OCI-LY1 (cell line): ENCODE data around the gene USP34.

Source experiments
- H2AFZ ChIP-seq: fragments of 200-600 bp; sonication (generic), shearing (Covaris generic); 2 replicates; pipeline ENCODE4 v1.6.0; 2014; ENCODE audit warnings: antibody characterized with exemption, mild to moderate bottlenecking, low read length
- H3F3A ChIP-seq: fragments of 200-600 bp; sonication (generic), shearing (Covaris generic); 2 replicates; pipeline ENCODE4 v1.6.0; 2014; ENCODE audit warnings: mild to moderate bottlenecking, antibody characterized with exemption, low read length, moderate library complexity; ENCODE audit not compliant: insufficient read depth
- H3K27ac ChIP-seq: fragments of 200-600 bp; sonication (generic); 2 replicates; pipeline ENCODE4 v1.5.1; 2014; ENCODE audit warnings: low read length, mixed run types, mild to moderate bottlenecking, low read depth; ENCODE audit not compliant: poor library complexity, severe bottlenecking
- H3K27me3 ChIP-seq: fragments of 200-600 bp; sonication (generic); 2 replicates; pipeline ENCODE4 v1.6.0; 2014; ENCODE audit warnings: antibody characterized with exemption, mild to moderate bottlenecking, low read length, moderate library complexity; ENCODE audit not compliant: insufficient read depth
- H3K36me3 ChIP-seq: fragments of 200-600 bp; sonication (generic); 2 replicates; pipeline ENCODE4 v1.6.1; 2014; ENCODE audit warnings: mild to moderate bottlenecking, antibody characterized with exemption, low read length, moderate library complexity, mixed read lengths; ENCODE audit not compliant: insufficient read depth
- H3K4me1 ChIP-seq: fragments of 200-600 bp; sonication (generic); 2 replicates; pipeline ENCODE4 v1.5.1; 2014; ENCODE audit warnings: mild to moderate bottlenecking, low read length, moderate library complexity; ENCODE audit not compliant: insufficient read depth, severe bottlenecking
- H3K4me2 ChIP-seq: fragments of 200-600 bp; sonication (generic), shearing (Covaris generic); 2 replicates; pipeline ENCODE4 v1.6.1; 2014; ENCODE audit warnings: low read length
- H3K4me3 ChIP-seq: fragments of 200-600 bp; sonication (generic); 2 replicates; pipeline ENCODE4 v1.5.1; 2014; ENCODE audit warnings: low read length, low read depth, mild to moderate bottlenecking, mixed read lengths; ENCODE audit not compliant: poor library complexity, severe bottlenecking
- H3K79me2 ChIP-seq: fragments of 200-600 bp; shearing (Covaris generic); 2 replicates; pipeline ENCODE4 v1.6.1; 2016; ENCODE audit warnings: mixed run types, low read length, mixed read lengths; ENCODE audit not compliant: insufficient read depth
- H3K9ac ChIP-seq: fragments of 200-600 bp; sonication (generic), shearing (Covaris generic); 2 replicates; pipeline ENCODE4 v1.6.1; 2014; ENCODE audit warnings: mild to moderate bottlenecking, low read length, mixed read lengths
- H3K9me2 ChIP-seq: fragments of 200-600 bp; sonication (generic), shearing (Covaris generic); 2 replicates; pipeline ENCODE4 v1.6.1; 2014; ENCODE audit warnings: low read depth, mild to moderate bottlenecking, low read length, mixed read lengths
- H3K9me3 ChIP-seq: fragments of 200-600 bp; shearing (Covaris generic); 2 replicates; pipeline ENCODE4 v1.6.1; 2014; ENCODE audit warnings: low read length, mixed read lengths
- H4K20me1 ChIP-seq: fragments of 200-600 bp; sonication (generic), shearing (Covaris generic); 2 replicates; pipeline ENCODE4 v1.6.0; 2016; ENCODE audit warnings: mild to moderate bottlenecking, low read length; ENCODE audit not compliant: insufficient read depth
- EZH2 ChIP-seq: fragments of 200-600 bp; sonication (generic), shearing (Covaris generic); IDR thresholded peaks from 2 replicates; pipeline ENCODE4 v1.8.0; 2017; ENCODE audit warnings: borderline replicate concordance, mixed run types, mild to moderate bottlenecking, antibody characterized with exemption, low read length, moderate library complexity, mixed read lengths
- TF ChIP-seq, protein P1 (sequence below): fragments of 200-600 bp; sonication (generic), shearing (Covaris generic); IDR thresholded peaks from 2 replicates; pipeline ENCODE4 v1.5.1; 2017; ENCODE audit warnings: mild to moderate bottlenecking, antibody characterized with exemption, low read length, moderate library complexity, mixed read lengths

The USP34 gene

DNA sequence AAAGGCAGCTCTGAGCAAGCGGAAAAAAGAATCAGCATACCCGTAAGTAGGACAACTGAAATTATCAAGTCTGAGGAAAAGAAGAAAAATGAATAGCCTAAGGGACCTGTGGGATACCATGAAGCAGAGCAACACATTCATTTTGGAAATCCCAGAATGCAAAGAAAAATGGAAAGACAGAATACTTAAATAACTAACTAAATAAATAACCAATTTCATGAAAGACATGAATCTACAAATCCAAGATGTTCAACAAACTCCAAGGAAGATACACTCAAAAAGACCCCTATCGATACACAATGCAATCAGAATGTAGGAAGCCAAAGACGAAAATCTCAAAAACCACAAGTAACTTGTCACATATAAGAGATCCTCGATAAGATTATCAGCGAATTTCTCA, 117.0 kb downstream of the USP34 start:
- no peaks in the 10 kb centered on the region for H3K27me3 ChIP-seq
- no peak overlapping the region for H3K9ac ChIP-seq
- H3F3A ChIP-seq, result no peaks in the 10 kb centered on the region
- H3K36me3 ChIP-seq, result peaks cover 70% of the 10 kb centered on the region
- H3K79me2 ChIP-seq, result peaks cover 37% of the 10 kb centered on the region
- peaks cover 12% of the 10 kb centered on the region for H3K9me3 ChIP-seq
- no peak overlapping the region for H2AFZ ChIP-seq
- no peaks in the 10 kb centered on the region for H4K20me1 ChIP-seq
- no peak overlapping the region for H3K27ac ChIP-seq
- H3K9me2 ChIP-seq, result no peaks in the 10 kb centered on the region
- no peak overlapping the region for H3K4me3 ChIP-seq
- no peak overlapping the region for H3K4me2 ChIP-seq
- TF ChIP-seq EZH2, result no peak
- TF ChIP-seq, protein P1, sequence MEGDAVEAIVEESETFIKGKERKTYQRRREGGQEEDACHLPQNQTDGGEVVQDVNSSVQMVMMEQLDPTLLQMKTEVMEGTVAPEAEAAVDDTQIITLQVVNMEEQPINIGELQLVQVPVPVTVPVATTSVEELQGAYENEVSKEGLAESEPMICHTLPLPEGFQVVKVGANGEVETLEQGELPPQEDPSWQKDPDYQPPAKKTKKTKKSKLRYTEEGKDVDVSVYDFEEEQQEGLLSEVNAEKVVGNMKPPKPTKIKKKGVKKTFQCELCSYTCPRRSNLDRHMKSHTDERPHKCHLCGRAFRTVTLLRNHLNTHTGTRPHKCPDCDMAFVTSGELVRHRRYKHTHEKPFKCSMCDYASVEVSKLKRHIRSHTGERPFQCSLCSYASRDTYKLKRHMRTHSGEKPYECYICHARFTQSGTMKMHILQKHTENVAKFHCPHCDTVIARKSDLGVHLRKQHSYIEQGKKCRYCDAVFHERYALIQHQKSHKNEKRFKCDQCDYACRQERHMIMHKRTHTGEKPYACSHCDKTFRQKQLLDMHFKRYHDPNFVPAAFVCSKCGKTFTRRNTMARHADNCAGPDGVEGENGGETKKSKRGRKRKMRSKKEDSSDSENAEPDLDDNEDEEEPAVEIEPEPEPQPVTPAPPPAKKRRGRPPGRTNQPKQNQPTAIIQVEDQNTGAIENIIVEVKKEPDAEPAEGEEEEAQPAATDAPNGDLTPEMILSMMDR, result no peak
- H3K4me1 ChIP-seq, result no peaks in the 10 kb centered on the region

DNA sequence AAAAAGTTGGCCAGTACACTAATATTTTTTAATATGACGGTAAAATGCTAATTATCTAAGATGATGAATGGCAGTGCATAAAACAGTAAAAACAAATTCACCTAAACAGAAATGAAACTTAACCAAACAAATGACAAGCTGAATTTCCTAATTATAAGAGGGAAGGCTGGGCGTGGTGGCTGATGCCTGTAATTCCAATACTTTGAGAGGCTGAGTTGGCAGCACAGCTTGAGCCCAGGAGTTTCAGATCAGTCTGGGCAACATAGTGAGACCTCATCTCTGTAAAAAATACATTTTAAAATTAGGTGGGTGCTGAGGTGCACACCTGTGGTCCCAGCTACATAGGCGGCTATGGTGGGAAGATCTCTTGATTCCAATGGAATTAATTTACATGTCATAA, 120.1 kb downstream of the USP34 start:
- H3K9me3 ChIP-seq, result peaks cover 12% of the 10 kb centered on the region
- H4K20me1 ChIP-seq, result no peaks in the 10 kb centered on the region
- no peaks in the 10 kb centered on the region for H3K4me1 ChIP-seq
- H3K4me2 ChIP-seq, result no peak overlapping the region
- H3K9ac ChIP-seq, result no peak overlapping the region
- peaks cover 10% of the 10 kb centered on the region; the same call in 1 of the 2 replicates for H3K79me2 ChIP-seq
- no peaks in the 10 kb centered on the region for H3F3A ChIP-seq
- TF ChIP-seq, protein P1, result no peak
- TF ChIP-seq EZH2, result no peak
- no peak overlapping the region for H3K27ac ChIP-seq
- no peak overlapping the region for H2AFZ ChIP-seq
- H3K27me3 ChIP-seq, result no peaks in the 10 kb centered on the region
- H3K36me3 ChIP-seq, result peaks cover 79% of the 10 kb centered on the region
- H3K9me2 ChIP-seq, result no peaks in the 10 kb centered on the region
- no peak overlapping the region for H3K4me3 ChIP-seq

DNA sequence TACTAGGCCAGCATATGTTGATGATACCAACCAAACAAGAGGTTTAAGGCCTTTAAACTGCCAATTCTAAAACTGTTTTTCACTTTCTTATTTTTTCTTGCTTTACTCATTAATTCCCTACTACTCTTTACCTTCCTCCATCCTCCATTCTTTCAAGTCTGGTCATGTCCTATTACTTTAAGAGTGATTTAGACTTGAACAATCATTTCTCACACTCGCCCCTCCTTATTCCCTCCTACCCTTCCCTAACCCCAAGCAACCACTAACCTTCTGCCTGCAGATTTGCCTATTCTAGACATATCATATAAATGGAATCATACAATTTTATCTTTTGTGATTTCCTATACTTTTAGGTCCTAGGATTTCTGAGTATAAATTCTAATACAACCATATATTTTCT, 127.7 kb downstream of the USP34 start:
- Histone ChIP-seq H3K4me1 (no peaks in the 10 kb centered on the region), H2AFZ (no peak overlapping the region), H3F3A (no peaks in the 10 kb centered on the region), H3K4me3 (no peak overlapping the region), H4K20me1 (no peaks in the 10 kb centered on the region), H3K9me3 (no peaks in the 10 kb centered on the region), H3K9ac (no peak overlapping the region), H3K9me2 (no peaks in the 10 kb centered on the region), H3K27me3 (no peaks in the 10 kb centered on the region), H3K27ac (no peak overlapping the region), H3K4me2 (no peak overlapping the region), H3K36me3 (peaks cover 92% of the 10 kb centered on the region), H3K79me2 (no peaks in the 10 kb centered on the region)
- no peak for TF ChIP-seq EZH2
- TF ChIP-seq, protein P1, result no peak
